Naive B cell (primary cell): ENCODE data around the gene ARHGAP22. TPM values are rescaled to one million over a fixed set of nuclear protein-coding genes. Genes with fewer than 3 reads are reported as not detected.

Experiments used
- ATAC-seq, 2 donors: fragments of 150-1000 bp; cut with Tn5 transposase; 2 replicates each; pipeline ENCODE4 v1.10.0; 2021; ENCODE audit warnings: low read depth in 2 of 2, mild to moderate bottlenecking in 2 of 2, moderate library complexity in 2 of 2
- DNase-seq: peaks from one replicate; pipeline ENCODE4 v3.0.0; 2022
- H3K27ac Mint-ChIP-seq, 6 donors: one replicate each; pipeline ENCODE4 v1.8.0; 2020 to 2022; ENCODE audit warnings: mild to moderate bottlenecking in 6 of 6, mixed read lengths in 6 of 6, moderate library complexity in 5 of 6, inconsistent platforms in 2 of 6
- H3K27me3 Mint-ChIP-seq, 3 donors: one replicate each; pipeline ENCODE4 v1.8.0; 2021 to 2022; ENCODE audit warnings: mixed read lengths in 3 of 3, mild to moderate bottlenecking in 1 of 3
- H3K36me3 Mint-ChIP-seq, 2 donors: one replicate each; pipeline ENCODE4 v1.8.0; 2020 to 2022; ENCODE audit warnings: mixed read lengths in 2 of 2, inconsistent platforms in 1 of 2, mild to moderate bottlenecking in 1 of 2
- H3K4me1 Mint-ChIP-seq, 3 donors: one replicate each; pipeline ENCODE4 v1.8.0; 2020 to 2022; ENCODE audit warnings: mixed read lengths in 3 of 3, inconsistent platforms in 1 of 3, mild to moderate bottlenecking in 1 of 3, moderate library complexity in 1 of 3
- H3K4me3 Mint-ChIP-seq, 8 donors: one replicate each; pipeline ENCODE4 v1.8.0; 2020 to 2022; ENCODE audit warnings: mild to moderate bottlenecking in 8 of 8, mixed read lengths in 8 of 8, moderate library complexity in 8 of 8, inconsistent platforms in 2 of 8
- H3K9me3 Mint-ChIP-seq, 7 donors: one replicate each; pipeline ENCODE4 v1.8.0; 2020 to 2022; ENCODE audit warnings: mixed read lengths in 7 of 7, mild to moderate bottlenecking in 5 of 7, inconsistent platforms in 2 of 7, moderate library complexity in 1 of 7
- polyA plus RNA-seq, 6 donors: library from polyadenylated mRNA; unstranded; fragments of 300-500 nt; fragmentation: Illumina TruSeq; gene quantifications; one replicate each; pipeline ENCODE4 v1.2.3, GENCODE V29; 2021; ENCODE audit warnings: low read depth in 6 of 6

Gene ARHGAP22
- polyA plus RNA-seq, 6 donors from 2014 or later = 2.8 to 9.2 (median 5.8) TPM

DNA sequence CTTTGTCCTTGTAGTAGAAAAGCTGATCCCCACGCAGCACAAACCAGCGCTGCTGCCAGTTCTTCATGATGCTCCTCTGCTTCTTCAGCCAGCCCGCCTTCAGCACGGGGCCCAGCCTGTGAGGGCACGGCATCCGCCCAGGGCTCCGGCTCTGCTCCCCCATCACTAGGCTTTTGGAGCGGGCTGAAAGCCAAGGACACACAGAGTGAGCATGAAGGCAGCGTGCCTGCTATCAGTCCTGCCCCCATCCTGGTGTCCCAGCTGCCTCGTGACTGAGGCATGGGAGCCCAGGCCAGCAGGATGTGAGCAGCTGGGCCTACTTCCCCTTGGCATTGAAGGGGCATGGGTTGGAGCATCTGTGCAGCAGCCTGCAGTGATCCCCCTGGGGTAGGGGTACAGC lies 21.9 kb downstream of the ARHGAP22 start:
- H3K27me3 Mint-ChIP-seq = no peaks in the 10 kb centered on the region
- no peak for ATAC-seq
- peaks cover 2 to 13% (median 6%) of the 10 kb centered on the region in 7 donors for H3K9me3 Mint-ChIP-seq
- peaks cover 0 to 23% of the 10 kb centered on the region in 2 donors for H3K36me3 Mint-ChIP-seq
- no peak overlapping the region for H3K27ac Mint-ChIP-seq
- H3K4me1 Mint-ChIP-seq = peaks cover 63 to 88% (median 81%) of the 10 kb centered on the region in 3 donors
- DNase-seq = no peak
- H3K4me3 Mint-ChIP-seq = peak overlapping the region in 1 of 8 donors; percentile 25

DNA sequence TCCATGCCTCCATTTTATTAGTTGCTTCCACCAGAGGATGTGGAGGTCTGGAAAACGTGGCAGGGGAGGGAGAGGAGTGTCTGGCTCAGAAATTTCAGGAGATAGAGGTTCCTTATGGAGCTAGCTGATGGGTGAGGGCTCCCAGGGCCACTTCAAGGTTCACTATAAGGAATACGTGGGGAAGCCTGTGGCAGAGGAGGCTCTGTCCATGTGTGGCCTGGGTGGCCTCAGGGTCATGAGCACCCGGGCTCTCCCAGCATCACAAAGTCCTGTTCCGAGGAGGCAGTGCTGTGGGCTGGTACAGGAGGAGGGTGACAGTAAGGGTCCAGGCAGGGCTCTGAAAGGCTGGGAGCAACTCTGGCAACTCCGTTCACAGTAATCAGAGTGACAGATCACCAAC lies 24.6 kb downstream of the ARHGAP22 start:
- Mint-ChIP-seq H3K27ac (peak overlapping the region in 4 of 6 donors; percentile 44 to 81 (median 52)), H3K4me3 (peak overlapping the region in 2 of 8 donors; percentile 40 to 43), H3K9me3 (peaks cover 2 to 8% (median 3%) of the 10 kb centered on the region in 7 donors), H3K27me3 (no peaks in the 10 kb centered on the region), H3K4me1 (peaks cover 72 to 93% (median 86%) of the 10 kb centered on the region in 3 donors), H3K36me3 (peaks cover 0 to 16% of the 10 kb centered on the region in 2 donors)
- no peak for DNase-seq
- no peak for ATAC-seq

DNA sequence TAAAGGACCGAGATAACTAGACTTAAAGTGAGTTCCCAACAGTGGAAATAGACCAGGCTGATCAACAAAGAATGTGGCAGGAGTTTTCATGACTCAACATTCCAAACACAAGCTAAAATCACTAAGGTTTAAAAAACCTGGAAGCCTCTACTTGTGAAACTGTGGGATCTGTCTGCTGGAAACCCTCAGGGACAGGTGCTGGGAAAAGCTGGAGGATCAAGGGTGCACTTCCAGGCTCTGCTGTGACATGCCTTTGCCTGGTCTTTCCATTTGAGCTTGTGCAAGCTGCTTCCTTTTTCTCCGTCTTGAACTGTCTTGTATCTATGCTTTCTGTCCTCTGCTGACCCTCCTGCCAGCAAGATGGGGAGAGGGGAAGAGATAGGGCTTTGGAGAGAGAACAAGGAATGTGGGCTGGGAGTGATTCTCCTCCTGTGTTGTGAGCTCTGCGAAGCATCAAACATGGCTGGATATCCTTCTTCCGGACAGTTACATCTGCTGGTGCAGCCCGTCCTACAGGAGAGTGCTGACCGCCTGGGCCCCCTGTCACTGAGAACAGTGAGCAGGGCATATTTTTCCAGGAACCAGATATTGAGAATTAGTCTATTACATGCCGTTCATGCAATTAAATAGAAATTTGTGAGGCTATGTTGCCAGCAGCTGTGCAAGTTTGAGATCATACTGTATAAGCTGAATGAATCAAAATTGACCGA lies 25.5 kb downstream of the ARHGAP22 start:
- H3K9me3 Mint-ChIP-seq = peaks cover 0 to 5% (median 3%) of the 10 kb centered on the region in 7 donors
- peak overlapping the region in 4 of 6 donors; percentile 38 to 92 (median 84) for H3K27ac Mint-ChIP-seq
- H3K4me3 Mint-ChIP-seq = peak overlapping the region in 6 of 8 donors; percentile 29 to 84 (median 72)
- H3K36me3 Mint-ChIP-seq = peaks cover 0 to 13% of the 10 kb centered on the region in 2 donors
- H3K4me1 Mint-ChIP-seq = peaks cover 78 to 93% (median 90%) of the 10 kb centered on the region in 3 donors
- ATAC-seq = no peak
- DNase-seq = no peak
- H3K27me3 Mint-ChIP-seq = no peaks in the 10 kb centered on the region

DNA sequence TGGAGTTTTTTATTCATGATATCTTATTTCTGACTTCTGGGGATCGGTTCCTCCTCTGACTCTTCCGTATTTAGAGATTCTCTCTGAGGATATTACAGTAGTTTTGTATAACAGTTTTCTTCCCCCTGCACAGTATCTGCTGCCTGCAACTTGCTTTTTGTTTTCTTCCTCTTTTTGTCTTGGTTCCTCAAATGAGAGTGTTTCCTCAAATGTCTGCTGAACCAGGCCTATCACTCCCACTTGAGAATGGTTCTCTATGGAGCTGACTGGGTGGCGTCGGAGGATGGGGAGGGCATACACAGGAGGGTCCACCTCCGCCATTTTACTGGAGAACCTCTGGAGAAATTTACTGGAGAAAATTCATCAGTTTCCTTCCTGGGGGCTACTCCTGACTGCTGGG lies 27.7 kb downstream of the ARHGAP22 start:
- peaks cover 85 to 99% (median 90%) of the 10 kb centered on the region in 3 donors for H3K4me1 Mint-ChIP-seq
- ATAC-seq = peak; percentile 67 to 77

DNA sequence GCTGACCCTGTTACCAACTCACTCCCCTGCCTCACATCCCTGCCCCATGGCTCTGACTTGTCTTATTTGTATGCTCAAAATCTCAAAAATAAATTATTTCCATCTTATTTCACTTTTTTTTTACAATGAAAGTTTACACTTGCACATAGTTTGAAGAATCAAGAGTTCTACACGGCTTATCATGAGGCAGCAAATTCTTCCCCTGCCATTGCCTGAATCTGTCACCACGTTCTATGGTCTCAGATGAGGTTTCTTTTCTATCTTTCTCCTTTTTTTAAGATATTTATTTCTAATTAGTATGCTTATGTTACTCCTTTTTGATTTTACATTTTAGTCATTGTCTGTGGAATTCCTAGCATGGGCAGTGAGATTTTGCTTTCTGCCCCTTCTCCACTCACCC lies 28.4 kb downstream of the ARHGAP22 start:
- Mint-ChIP-seq H3K36me3 (peaks cover 0 to 13% of the 10 kb centered on the region in 2 donors), H3K27me3 (no peaks in the 10 kb centered on the region), H3K9me3 (peaks cover 0 to 7% (median 3%) of the 10 kb centered on the region in 7 donors), H3K4me1 (peaks cover 85 to 99% (median 91%) of the 10 kb centered on the region in 3 donors), H3K27ac (peak overlapping the region in 3 of 6 donors; percentile 73 to 92 (median 84)), H3K4me3 (peak overlapping the region in 6 of 8 donors; percentile 56 to 73 (median 66))
- no peak for DNase-seq
- ATAC-seq = no peak

More for the DNA sequence above, 27.7 kb downstream of the ARHGAP22 start:
- Mint-ChIP-seq H3K27me3 (no peaks in the 10 kb centered on the region), H3K9me3 (peaks cover 0 to 7% (median 3%) of the 10 kb centered on the region in 7 donors), H3K36me3 (peaks cover 0 to 13% of the 10 kb centered on the region in 2 donors), H3K4me3 (peak overlapping the region; percentile 57 to 85 (median 63)), H3K27ac (peak overlapping the region; percentile 73 to 98 (median 94))
- peak; percentile 82 for DNase-seq

DNA sequence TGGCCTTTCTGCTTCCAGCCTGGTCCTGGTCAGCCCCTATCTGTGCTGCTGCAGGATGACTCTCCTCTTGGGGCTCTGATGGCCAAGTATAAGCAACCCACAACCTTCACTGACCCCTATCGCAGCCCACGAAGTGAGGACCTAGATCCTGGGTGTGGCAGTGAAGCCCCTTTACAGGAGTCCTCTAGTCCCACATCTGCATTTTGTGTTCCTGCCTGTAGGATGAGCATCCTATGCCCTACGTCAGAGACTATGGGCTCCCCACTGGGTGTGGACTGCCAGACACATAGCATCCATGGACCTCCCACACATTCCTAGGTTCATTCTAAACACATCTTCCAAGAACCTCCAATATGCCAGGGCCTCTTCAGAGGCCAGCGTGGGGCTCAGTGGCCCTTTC lies 29.0 kb downstream of the ARHGAP22 start:
- no peaks in the 10 kb centered on the region for H3K27me3 Mint-ChIP-seq
- peak overlapping the region; percentile 73 to 99 (median 91) for H3K27ac Mint-ChIP-seq
- H3K9me3 Mint-ChIP-seq = peaks cover 0 to 7% (median 3%) of the 10 kb centered on the region in 7 donors
- DNase-seq (no peak), ATAC-seq (no peak)
- H3K4me1 Mint-ChIP-seq = peaks cover 82 to 99% (median 93%) of the 10 kb centered on the region in 3 donors
- H3K36me3 Mint-ChIP-seq = peaks cover 0 to 13% of the 10 kb centered on the region in 2 donors
- H3K4me3 Mint-ChIP-seq = peak overlapping the region; percentile 57 to 92 (median 74)

DNA sequence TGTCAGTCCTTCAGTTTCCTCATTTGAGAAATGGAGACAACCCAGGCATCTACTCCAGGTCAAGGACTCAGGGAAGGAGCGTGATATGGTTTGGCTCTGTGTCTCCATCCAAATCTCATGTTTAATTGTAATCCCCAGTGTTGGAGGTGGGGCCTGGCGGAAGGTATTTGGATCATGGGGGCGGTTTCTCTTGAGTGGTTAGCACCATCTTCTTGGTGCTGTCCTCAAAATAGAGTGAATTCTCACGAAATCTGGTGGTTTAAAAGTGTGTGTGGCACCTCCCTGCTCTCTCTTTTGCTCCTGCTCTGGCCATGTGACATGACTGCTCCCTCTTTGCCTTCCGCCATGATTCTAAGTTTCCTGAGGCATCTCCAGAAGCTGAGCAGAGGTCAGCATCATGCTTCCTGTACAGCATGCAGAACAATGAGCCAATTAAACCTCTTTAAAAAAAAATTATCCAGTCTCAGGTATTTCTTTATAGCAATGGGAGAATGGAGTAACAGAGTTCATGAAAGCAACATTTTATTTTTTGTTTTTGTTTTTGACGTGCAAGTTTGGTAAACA lies 30.0 kb downstream of the ARHGAP22 start:
- H3K36me3 Mint-ChIP-seq = peaks cover 0 to 13% of the 10 kb centered on the region in 2 donors
- peak overlapping the region; percentile 63 to 95 (median 84) for H3K4me3 Mint-ChIP-seq
- H3K27me3 Mint-ChIP-seq = no peaks in the 10 kb centered on the region
- DNase-seq (no peak), ATAC-seq (peak; percentile 1 to 10)
- peaks cover 0 to 7% (median 3%) of the 10 kb centered on the region in 7 donors for H3K9me3 Mint-ChIP-seq
- peak overlapping the region; percentile 84 to 99 (median 98) for H3K27ac Mint-ChIP-seq
- H3K4me1 Mint-ChIP-seq = peaks cover 84 to 97% (median 94%) of the 10 kb centered on the region in 3 donors

DNA sequence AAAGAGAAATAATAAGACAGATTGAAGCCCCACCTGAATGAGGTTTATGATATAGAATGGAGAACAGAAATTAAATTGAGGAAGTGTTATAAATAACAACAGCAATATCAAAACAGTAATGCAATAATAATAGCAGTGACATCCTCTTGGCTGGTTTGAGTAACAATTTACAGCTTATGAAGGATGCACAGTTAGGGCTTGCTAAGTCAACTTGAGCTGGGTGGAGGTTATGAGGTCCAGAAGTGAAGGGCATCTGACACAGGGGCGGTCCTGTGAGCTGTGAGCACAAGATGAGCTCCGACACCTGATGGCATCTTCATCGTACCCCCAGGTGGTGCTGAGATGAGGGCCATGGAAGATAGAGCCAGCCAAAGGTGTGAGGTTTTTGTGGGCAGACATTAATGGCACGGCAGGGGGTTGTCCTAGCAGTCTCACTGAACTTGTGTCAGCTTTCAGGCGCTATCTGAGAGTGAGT lies 30.5 kb downstream of the ARHGAP22 start:
- Mint-ChIP-seq H3K9me3 (peaks cover 0 to 7% (median 3%) of the 10 kb centered on the region in 7 donors), H3K27ac (peak overlapping the region; percentile 84 to 99 (median 98)), H3K27me3 (no peaks in the 10 kb centered on the region), H3K4me3 (peak overlapping the region; percentile 63 to 95 (median 84)), H3K36me3 (peaks cover 0 to 13% of the 10 kb centered on the region in 2 donors), H3K4me1 (peaks cover 79 to 93% (median 91%) of the 10 kb centered on the region in 3 donors)
- DNase-seq (peak; percentile 72), ATAC-seq (peak; percentile 65 to 73)

DNA sequence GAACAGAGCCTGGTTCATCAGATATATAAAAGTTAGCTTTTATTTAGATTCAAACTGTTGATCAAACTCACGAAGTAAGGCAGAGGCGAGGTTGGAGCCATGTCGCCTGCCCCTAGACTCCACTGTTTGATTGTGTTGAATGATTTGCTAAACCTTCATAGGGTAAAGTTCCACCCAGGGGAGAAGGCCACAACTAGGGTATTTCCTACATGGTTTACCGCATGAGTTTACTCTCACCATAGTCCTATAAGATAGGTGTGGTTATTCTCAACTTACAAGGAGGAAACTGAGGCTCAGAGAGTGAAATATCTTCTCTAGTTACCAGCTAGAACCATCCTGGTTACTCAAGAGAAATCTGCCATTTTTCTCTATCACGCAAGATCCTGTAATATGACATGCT lies 31.8 kb downstream of the ARHGAP22 start:
- Mint-ChIP-seq H3K36me3 (peaks cover 0 to 2% of the 10 kb centered on the region in 2 donors), H3K9me3 (peaks cover 0 to 4% (median 0%) of the 10 kb centered on the region in 7 donors), H3K27me3 (no peaks in the 10 kb centered on the region), H3K27ac (peak overlapping the region; percentile 65 to 99 (median 84)), H3K4me3 (peak overlapping the region in 5 of 8 donors; percentile 63 to 88 (median 70)), H3K4me1 (peaks cover 67 to 89% (median 82%) of the 10 kb centered on the region in 3 donors)
- DNase-seq = no peak
- ATAC-seq = no peak

DNA sequence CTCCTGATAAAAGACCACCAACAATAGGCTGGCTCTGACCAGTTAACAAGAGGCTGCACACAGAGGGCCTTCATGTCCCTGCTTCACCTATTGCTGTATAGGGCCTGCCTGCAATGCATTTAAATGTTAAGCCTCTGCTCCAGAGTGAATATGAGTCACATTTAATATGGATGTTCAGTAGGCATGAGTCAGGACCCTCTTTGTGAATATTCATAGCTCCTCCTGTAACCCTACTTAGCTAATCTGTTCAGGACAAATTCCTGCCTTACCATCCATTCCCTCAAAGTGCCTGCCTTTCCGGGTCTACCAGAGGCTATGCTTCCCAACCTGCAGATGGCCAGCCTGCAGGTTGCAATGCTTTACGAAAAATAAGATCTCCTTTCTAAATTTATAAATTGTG lies 32.5 kb downstream of the ARHGAP22 start:
- Mint-ChIP-seq H3K27ac (peak overlapping the region in 3 of 6 donors; percentile 65 to 84 (median 84)), H3K9me3 (peaks cover 0 to 4% (median 0%) of the 10 kb centered on the region in 7 donors), H3K4me3 (peak overlapping the region in 5 of 8 donors; percentile 63 to 88 (median 65)), H3K4me1 (peaks cover 65 to 85% (median 80%) of the 10 kb centered on the region in 3 donors), H3K36me3 (no peaks in the 10 kb centered on the region), H3K27me3 (no peaks in the 10 kb centered on the region)
- DNase-seq (no peak), ATAC-seq (no peak)

DNA sequence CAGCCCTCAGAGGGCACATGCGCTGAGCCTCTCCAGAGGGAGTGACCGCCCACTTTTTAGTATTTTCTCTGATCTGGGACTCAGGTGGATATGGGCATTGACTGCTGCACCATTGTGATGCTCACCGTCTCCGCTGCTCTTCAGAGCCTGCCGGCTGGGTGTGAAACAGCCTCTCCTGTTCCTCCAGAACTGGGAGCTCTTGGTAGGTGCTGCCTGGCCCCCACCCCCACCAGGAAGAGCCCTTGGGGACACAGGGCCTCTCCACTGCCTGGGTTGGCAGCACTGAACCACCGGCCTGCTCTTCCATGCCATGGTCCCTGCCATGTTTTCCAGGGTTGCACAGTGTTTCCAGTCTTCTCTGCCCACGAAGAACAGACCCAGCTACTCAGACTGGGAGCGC lies 36.3 kb downstream of the ARHGAP22 start:
- H3K36me3 Mint-ChIP-seq = no peaks in the 10 kb centered on the region
- ATAC-seq (no peak), DNase-seq (no peak)
- no peaks in the 10 kb centered on the region for H3K27me3 Mint-ChIP-seq
- H3K4me3 Mint-ChIP-seq = no peak overlapping the region
- no peak overlapping the region for H3K27ac Mint-ChIP-seq
- H3K9me3 Mint-ChIP-seq = peaks cover 0 to 2% (median 0%) of the 10 kb centered on the region in 7 donors
- peaks cover 31 to 61% (median 61%) of the 10 kb centered on the region in 3 donors for H3K4me1 Mint-ChIP-seq

DNA sequence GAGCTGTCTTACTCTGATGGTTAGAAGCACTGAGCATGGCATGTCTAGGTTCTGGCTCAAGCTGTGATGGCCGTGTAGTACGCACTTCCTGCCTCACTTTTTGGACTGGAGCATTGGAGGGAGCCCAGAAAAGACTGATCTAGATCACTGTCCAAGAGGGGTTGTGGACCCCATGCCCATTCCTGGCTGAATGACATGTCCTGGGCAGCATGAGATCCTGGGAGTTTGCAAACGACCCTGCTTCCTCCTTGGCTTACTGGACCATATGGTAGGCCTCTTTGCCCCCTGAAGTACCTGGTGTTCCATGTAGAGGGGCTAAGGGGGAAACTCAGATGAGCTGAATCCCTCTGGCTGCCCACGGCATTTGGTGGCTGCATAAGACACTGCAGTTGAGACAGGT lies 36.7 kb downstream of the ARHGAP22 start:
- H3K36me3 Mint-ChIP-seq = no peaks in the 10 kb centered on the region
- peaks cover 27 to 57% (median 57%) of the 10 kb centered on the region in 3 donors for H3K4me1 Mint-ChIP-seq
- H3K9me3 Mint-ChIP-seq = no peaks in the 10 kb centered on the region
- ATAC-seq (no peak), DNase-seq (no peak)
- no peaks in the 10 kb centered on the region for H3K27me3 Mint-ChIP-seq
- H3K27ac Mint-ChIP-seq = peak overlapping the region in 1 of 6 donors; percentile 25
- H3K4me3 Mint-ChIP-seq = no peak overlapping the region

DNA sequence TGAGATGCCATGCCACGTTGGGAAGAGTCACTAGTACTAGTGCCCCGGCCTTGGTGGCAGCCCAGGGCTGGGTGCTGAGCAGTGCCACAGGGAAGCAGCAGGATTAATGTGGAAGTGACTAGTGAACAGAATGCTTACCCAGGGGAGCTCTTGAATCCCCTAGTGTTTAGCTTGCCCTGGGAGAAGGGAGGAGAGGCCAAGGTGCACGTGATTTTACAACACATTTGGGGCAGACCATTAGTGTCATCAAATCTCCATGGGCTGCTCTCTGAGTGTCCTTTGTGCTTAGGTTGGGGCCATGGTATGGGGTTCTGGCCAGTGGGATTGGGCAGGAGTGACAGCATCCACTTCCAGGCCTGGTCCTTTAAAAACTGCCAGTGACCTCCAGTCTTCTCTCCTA lies 37.5 kb downstream of the ARHGAP22 start:
- ATAC-seq = no peak
- H3K9me3 Mint-ChIP-seq = no peaks in the 10 kb centered on the region
- peak overlapping the region in 1 of 6 donors; percentile 47 for H3K27ac Mint-ChIP-seq
- no peaks in the 10 kb centered on the region for H3K36me3 Mint-ChIP-seq
- H3K4me3 Mint-ChIP-seq = no peak overlapping the region
- H3K4me1 Mint-ChIP-seq = peaks cover 21 to 49% (median 49%) of the 10 kb centered on the region in 3 donors
- no peak for DNase-seq
- H3K27me3 Mint-ChIP-seq = no peaks in the 10 kb centered on the region
